B cell (primary cell): Measurements from ENCODE around the gene LRRN3. TPM values are rescaled to one million over a fixed set of nuclear protein-coding genes. Genes with fewer than 3 reads are reported as not detected.

Experiments
- ATAC-seq: fragments of 200-7000 bp; cut with Tn5 transposase; one replicate; pipeline ENCODE4 v1.10.0; 2021; ENCODE audit warnings: low read depth, mild to moderate bottlenecking, moderate number of reproducible peaks, moderate library complexity
- CTCF ChIA-PET: fragments of 350-600 bp; sonication (Branson Sonifier 250); formaldehyde crosslinking; loops from one replicate; lab custom pipeline; 2021; ENCODE audit warnings: antibody characterized with exemption, inconsistent platforms; lab: Charles Lee
- POLR2A ChIA-PET: fragments of 350-600 bp; sonication (Branson Sonifier 250); formaldehyde crosslinking; loops from one replicate; lab custom pipeline; 2021; ENCODE audit warnings: antibody characterized with exemption; lab: Charles Lee
- DNase-seq: peaks from one replicate; pipeline ENCODE4 v3.0.0; 2013
- H2AFZ ChIP-seq: 2 replicates; pipeline ENCODE4 v1.6.1; 2012; ENCODE audit warnings: mild to moderate bottlenecking, low read depth, low read length; ENCODE audit not compliant: insufficient read depth, poor library complexity, severe bottlenecking
- H3K27ac ChIP-seq, 2 donors: 1 replicate in 1 of 2; 2 replicates in 1 of 2; pipeline ENCODE4 v1.5.1; 2012 to 2013; ENCODE audit warnings: low read length in 2 of 2, mild to moderate bottlenecking in 2 of 2, moderate library complexity in 1 of 2
- H3K27me3 ChIP-seq, 4 experiments: fragments of 200-600 bp in 1 of 4; sonication (generic) in 1 of 4; replicated peaks in 1 of 4; 1 replicate in 2 of 4; 2 replicates in 2 of 4; pipeline versions ENCODE4 v1.6.1 to v1.7.0; 2013 to 2016; ENCODE audit warnings: low read length in 3 of 4, mild to moderate bottlenecking in 2 of 4, mixed read lengths in 1 of 4, moderate library complexity in 1 of 4; ENCODE audit not compliant: insufficient read depth in 4 of 4, control insufficient read depth in 3 of 4; ENCODE audit errors: control extremely low read depth in 1 of 4
- H3K36me3 ChIP-seq, 2 experiments: replicated peaks in 1 of 2; 1 replicate in 1 of 2; 2 replicates in 1 of 2; pipeline versions ENCODE4 v1.6.1 to v1.7.1; 2013; ENCODE audit warnings: low read length in 1 of 2; ENCODE audit not compliant: insufficient read depth in 2 of 2, control insufficient read depth in 1 of 2; ENCODE audit errors: control extremely low read depth in 1 of 2, extremely low read depth in 1 of 2
- H3K4me1 ChIP-seq, 2 donors: fragments of 200-600 bp in 1 of 2; sonication (generic) in 1 of 2; 1 replicate in 1 of 2; 2 replicates in 1 of 2; pipeline versions ENCODE4 v1.5.1 to v1.6.1; 2013 to 2017; ENCODE audit warnings: low read length in 2 of 2; ENCODE audit not compliant: control insufficient read depth in 2 of 2, insufficient read depth in 2 of 2
- H3K4me2 ChIP-seq: replicated peaks from 2 replicates; pipeline ENCODE3; 2012; ENCODE audit warnings: mild to moderate bottlenecking, low read depth, low read length; ENCODE audit not compliant: poor library complexity, severe bottlenecking
- H3K4me3 ChIP-seq, 5 experiments: fragments of 200-600 bp in 1 of 5; sonication (generic) in 1 of 5; 1 replicate in 3 of 5; 2 replicates in 2 of 5; pipeline versions ENCODE4 v1.5.1 to v1.7.0; 2011 to 2016; ENCODE audit warnings: low read length in 4 of 5, mild to moderate bottlenecking in 4 of 5, low read depth in 2 of 5, control low read depth in 1 of 5, moderate library complexity in 1 of 5; ENCODE audit not compliant: insufficient read depth in 1 of 5; ENCODE audit errors: control extremely low read depth in 1 of 5, extremely low read depth in 1 of 5
- H3K79me2 ChIP-seq: fragments of 200-600 bp; sonication (generic); one replicate; pipeline ENCODE4 v1.6.0; 2016; ENCODE audit warnings: low read length; ENCODE audit not compliant: control insufficient read depth, insufficient read depth
- H3K9ac ChIP-seq: fragments of 200-600 bp; sonication (generic); 2 replicates; pipeline ENCODE4 v1.6.1; 2017; ENCODE audit warnings: mild to moderate bottlenecking, low read length, moderate library complexity
- H3K9me3 ChIP-seq, 3 donors: one replicate each; pipeline versions ENCODE4 v1.6.1 to v1.7.1; 2013; ENCODE audit warnings: low read length in 2 of 3; ENCODE audit not compliant: control insufficient read depth in 2 of 3, insufficient read depth in 1 of 3; ENCODE audit errors: control extremely low read depth in 1 of 3
- H4K20me1 ChIP-seq: 2 replicates; pipeline ENCODE4 v1.6.0; 2012; ENCODE audit warnings: mild to moderate bottlenecking, low read length; ENCODE audit not compliant: insufficient read depth, control insufficient read depth, poor library complexity, severe bottlenecking
- H3K27ac Mint-ChIP-seq: one replicate; pipeline ENCODE4 v1.8.0; 2021; ENCODE audit warnings: mixed read lengths
- H3K27me3 Mint-ChIP-seq: one replicate; pipeline ENCODE4 v1.8.0; 2021; ENCODE audit warnings: mixed read lengths
- H3K4me1 Mint-ChIP-seq: one replicate; pipeline ENCODE4 v1.8.0; 2021; ENCODE audit warnings: mixed read lengths
- H3K4me3 Mint-ChIP-seq: one replicate; pipeline ENCODE4 v1.8.0; 2021; ENCODE audit warnings: mixed read lengths
- H3K9me3 Mint-ChIP-seq: one replicate; pipeline ENCODE4 v1.8.0; 2022; ENCODE audit warnings: mixed read lengths; ENCODE audit not compliant: insufficient read depth
- EZH2 ChIP-seq: IDR thresholded peaks from 2 replicates; pipeline ENCODE4 v1.6.1; 2012; ENCODE audit warnings: borderline replicate concordance, low read depth, mild to moderate bottlenecking, moderate library complexity, low read length; ENCODE audit not compliant: insufficient read depth, poor library complexity, severe bottlenecking
- WGBS: methylation state at CpG from one replicate; pipeline ENCODE4 v1.1.5; 2013; ENCODE audit warnings: missing lambda C conversion rate; ENCODE audit not compliant: insufficient coverage; 5-methylcytosine and 5-hydroxymethylcytosine counted together
- intact Hi-C: fragments of 100-400 bp; cut with micrococcal nuclease; formaldehyde crosslinking; loops from one replicate; pipeline ENCODE4 v1.10.0; 2022
- polyA plus RNA-seq: library from polyadenylated mRNA; depleted of rRNA; stranded (reverse); fragments of >200 nt; gene quantifications from 2 replicates; pipeline ENCODE4 v1.2.3, GENCODE V29; 2012
- total RNA-seq, 2 donors: library from RNA; stranded (reverse); fragments of 120-200 nt in 1 of 2; gene quantifications; 1 replicate in 1 of 2; 2 replicates in 1 of 2; pipeline versions ENCODE4 v1.2.3 to v1.2.4, GENCODE V29; 2013 to 2022
- TF ChIP-seq, protein P1 (sequence below): fragments of 200-600 bp; IDR thresholded peaks from one replicate; pipeline ENCODE4 v1.8.0; 2022; ENCODE audit warnings: antibody characterized with exemption, mild to moderate bottlenecking

Gene LRRN3
- total and polyA plus RNA-seq, 2 donors (not counting 1 experiment from before 2014, with no cell fraction given): 0.03 to 0.20 TPM

DNA sequence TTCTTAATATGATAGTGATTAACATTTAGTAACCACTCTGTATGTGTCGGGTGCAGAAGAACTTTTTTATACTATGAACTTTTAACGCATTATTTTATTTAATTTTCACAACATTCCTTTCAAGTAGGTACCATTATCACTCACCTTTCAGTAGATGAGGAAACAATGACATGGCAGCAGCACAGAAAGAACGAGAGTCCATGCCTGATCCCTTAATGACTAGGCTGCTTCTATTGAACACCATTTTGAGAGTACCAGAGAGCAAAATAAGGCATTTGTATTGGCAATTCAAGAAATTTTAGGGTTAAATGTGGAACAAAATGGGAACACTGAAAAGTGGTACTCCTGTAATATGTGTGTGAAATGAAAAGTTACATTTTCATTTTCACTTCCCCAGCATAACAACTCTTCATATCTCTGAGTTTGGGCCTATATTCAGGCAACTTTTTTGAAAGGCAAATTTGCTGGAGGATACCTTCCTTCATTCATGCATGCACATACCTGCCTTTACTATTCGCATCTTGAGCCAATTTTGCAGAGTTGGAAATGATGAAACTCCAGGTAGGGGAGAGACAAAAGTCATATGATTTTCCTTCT is 12.8 kb downstream of the LRRN3 start:
- Mint-ChIP-seq H3K27me3 (no peaks in the 10 kb centered on the region), H3K27ac (peak overlapping the region; percentile 67), H3K9me3 (no peaks in the 10 kb centered on the region), H3K4me3 (peak overlapping the region; percentile 40), H3K4me1 (peaks cover 34% of the 10 kb centered on the region)
- peak; percentile 41 for ATAC-seq
- peak overlapping the region in 1 of 5 experiments; percentile 35 for H3K4me3 ChIP-seq
- WGBS: 80% methylated on average over 1 of the region's 4 CpGs
- no peaks in the 10 kb centered on the region for H3K79me2 ChIP-seq
- H3K9ac ChIP-seq: peak overlapping the region; percentile 43
- H3K9me3 ChIP-seq: no peaks in the 10 kb centered on the region
- no peak for TF ChIP-seq EZH2
- POLR2A ChIA-PET: no interaction called here
- H3K4me1 ChIP-seq: peaks cover 11 to 23% of the 10 kb centered on the region in 2 donors
- H3K27me3 ChIP-seq: no peaks in the 10 kb centered on the region
- H3K36me3 ChIP-seq: no peaks in the 10 kb centered on the region
- CTCF ChIA-PET: no interaction called here
- peak overlapping the region; percentile 11 to 76 for H3K27ac ChIP-seq
- intact Hi-C loops: no loop called here
- no peaks in the 10 kb centered on the region for H4K20me1 ChIP-seq
- H3K4me2 ChIP-seq: peak overlapping the region; percentile 49
- DNase-seq: peak; percentile 28
- H2AFZ ChIP-seq: peak overlapping the region; percentile 41

DNA sequence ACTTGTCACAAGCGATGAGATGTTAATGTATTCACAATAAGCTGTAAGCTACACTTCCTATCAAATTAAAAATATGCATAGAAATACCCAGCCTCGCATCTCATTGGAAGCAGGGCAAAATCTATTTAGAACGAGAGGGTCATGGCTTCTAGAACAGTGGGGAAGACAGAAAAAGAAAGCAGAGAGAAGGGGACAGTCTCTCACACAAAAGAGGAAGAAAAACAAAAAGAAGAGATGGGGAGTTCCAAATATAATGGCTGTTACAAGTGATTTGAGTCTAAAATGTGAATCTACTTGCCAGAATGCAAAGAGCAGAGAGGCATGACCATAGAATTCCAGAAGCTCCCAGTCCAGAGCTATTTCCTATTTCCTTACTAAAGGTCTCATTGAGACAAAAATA is 13.8 kb downstream of the LRRN3 start:
- ChIA-PET POLR2A (no interaction called here), CTCF (interaction anchor here (1.6 kb wide), 1 partner anchor 12 kb away, joined by 4 read pairs; no protein-coding TSS in a partner anchor)
- no peaks in the 10 kb centered on the region for H3K9me3 ChIP-seq
- WGBS: 13% methylated on average over 1 of the region's 3 CpGs
- H3K27me3 Mint-ChIP-seq: no peaks in the 10 kb centered on the region
- peak overlapping the region in 1 of 5 experiments; percentile 35 for H3K4me3 ChIP-seq
- ATAC-seq (peak; percentile 53), DNase-seq (peak; percentile 37)
- H3K4me1 Mint-ChIP-seq: peaks cover 31% of the 10 kb centered on the region
- H3K4me1 ChIP-seq: peaks cover 11 to 23% of the 10 kb centered on the region in 2 donors
- H3K27me3 ChIP-seq: no peaks in the 10 kb centered on the region
- H3K4me2 ChIP-seq: peak overlapping the region; percentile 49
- H3K9me3 Mint-ChIP-seq: no peaks in the 10 kb centered on the region
- H3K4me3 Mint-ChIP-seq: peak overlapping the region; percentile 24
- peak overlapping the region; percentile 67 for H3K27ac Mint-ChIP-seq
- TF ChIP-seq EZH2: no peak
- TF ChIP-seq, protein P1, sequence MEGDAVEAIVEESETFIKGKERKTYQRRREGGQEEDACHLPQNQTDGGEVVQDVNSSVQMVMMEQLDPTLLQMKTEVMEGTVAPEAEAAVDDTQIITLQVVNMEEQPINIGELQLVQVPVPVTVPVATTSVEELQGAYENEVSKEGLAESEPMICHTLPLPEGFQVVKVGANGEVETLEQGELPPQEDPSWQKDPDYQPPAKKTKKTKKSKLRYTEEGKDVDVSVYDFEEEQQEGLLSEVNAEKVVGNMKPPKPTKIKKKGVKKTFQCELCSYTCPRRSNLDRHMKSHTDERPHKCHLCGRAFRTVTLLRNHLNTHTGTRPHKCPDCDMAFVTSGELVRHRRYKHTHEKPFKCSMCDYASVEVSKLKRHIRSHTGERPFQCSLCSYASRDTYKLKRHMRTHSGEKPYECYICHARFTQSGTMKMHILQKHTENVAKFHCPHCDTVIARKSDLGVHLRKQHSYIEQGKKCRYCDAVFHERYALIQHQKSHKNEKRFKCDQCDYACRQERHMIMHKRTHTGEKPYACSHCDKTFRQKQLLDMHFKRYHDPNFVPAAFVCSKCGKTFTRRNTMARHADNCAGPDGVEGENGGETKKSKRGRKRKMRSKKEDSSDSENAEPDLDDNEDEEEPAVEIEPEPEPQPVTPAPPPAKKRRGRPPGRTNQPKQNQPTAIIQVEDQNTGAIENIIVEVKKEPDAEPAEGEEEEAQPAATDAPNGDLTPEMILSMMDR: no peak
- intact Hi-C loops: no loop called here
- H3K79me2 ChIP-seq: no peaks in the 10 kb centered on the region
- no peaks in the 10 kb centered on the region for H4K20me1 ChIP-seq
- peak overlapping the region; percentile 22 to 76 for H3K27ac ChIP-seq
- H2AFZ ChIP-seq: peak overlapping the region; percentile 41
- H3K9ac ChIP-seq: peak overlapping the region; percentile 43
- H3K36me3 ChIP-seq: no peaks in the 10 kb centered on the region
